Measurements from ENCODE around the gene PATJ. TPM values are rescaled to one million over a fixed set of nuclear protein-coding genes. Genes with fewer than 3 reads are reported as not detected.
"Not testable (repeated sequence)": the region's sequence is repeated elsewhere in the genome, so short reads cannot be mapped to it uniquely, and the experiment has no call there.

PATJ gene
- total and polyA plus RNA-seq, 2 donors (not counting 3 experiments of a cell fraction or from before 2014, with no cell fraction given) = 1.1 to 3.0 TPM

DNA sequence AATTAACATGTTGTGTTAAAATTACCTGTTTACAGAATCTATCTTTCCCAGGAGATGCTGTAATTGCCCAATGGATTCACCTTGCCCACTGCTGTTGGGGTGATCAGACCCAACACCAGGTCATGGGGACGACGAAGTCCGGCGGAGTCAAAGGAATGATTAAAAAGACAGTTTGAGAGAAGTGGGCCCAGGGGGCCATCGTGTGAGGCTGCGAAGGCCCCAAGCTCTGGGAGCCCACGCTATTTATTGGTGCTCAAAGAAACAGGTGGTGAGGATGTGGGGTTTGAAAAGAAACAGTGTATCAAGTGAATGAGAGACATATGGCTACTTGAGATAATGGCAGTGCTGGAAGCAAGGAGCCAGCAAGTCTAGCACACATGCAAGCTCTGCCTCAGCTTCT lies 436.1 kb downstream of the PATJ start:
- DNase-seq (ENCODE audit: low read depth, low spot score) = no peak
- FAIRE-seq = no peak
- dilution Hi-C loops (cut with MboI; ENCODE audit: extremely low pct_ligation_motif_present, low sequenced_read_pairs) (no loop called here), intact Hi-C loops (cut with micrococcal nuclease) (no loop called here)
- CTCF ChIA-PET = no interaction called here
- no peaks in the 10 kb centered on the region for H3K36me3 ChIP-seq (ENCODE audit: control insufficient read depth in 2 of 2, extremely low read depth in 1 of 2, insufficient read depth in 2 of 2, low read length in 2 of 2)
- no TSS peak for BruUV-seq (replicated peaks)
- H3K9me1 ChIP-seq (replicated peaks; ENCODE audit: control insufficient read depth, extremely low read depth, insufficient read depth, low read length) = no peaks in the 10 kb centered on the region
- H3K4me1 ChIP-seq (ENCODE audit: control insufficient read depth, extremely low read depth, insufficient read depth, low read length) = no peaks in the 10 kb centered on the region
- H3K27me3 ChIP-seq (ENCODE audit: control insufficient read depth in 2 of 2, insufficient read depth in 2 of 2, low read length in 2 of 2) = no peaks in the 10 kb centered on the region
- no peak overlapping the region for H3K9ac ChIP-seq (replicated peaks; ENCODE audit: extremely low read depth, insufficient read depth, low read length)
- no peak overlapping the region for H3K4me2 ChIP-seq (ENCODE audit: insufficient read depth, low read length)
- no peaks in the 10 kb centered on the region for H3K9me3 ChIP-seq (replicated peaks; ENCODE audit: control insufficient read depth, insufficient read depth, low read length)
- H3K79me2 ChIP-seq (ENCODE audit: control insufficient read depth, insufficient read depth, low read length) = no peaks in the 10 kb centered on the region
- H3K27ac ChIP-seq (ENCODE audit: insufficient read depth, low read depth, low read length) = no peak overlapping the region
- TF ChIP-seq, protein P1, sequence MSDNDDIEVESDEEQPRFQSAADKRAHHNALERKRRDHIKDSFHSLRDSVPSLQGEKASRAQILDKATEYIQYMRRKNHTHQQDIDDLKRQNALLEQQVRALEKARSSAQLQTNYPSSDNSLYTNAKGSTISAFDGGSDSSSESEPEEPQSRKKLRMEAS (IDR thresholded peaks at IDR 0.05; ENCODE audit: insufficient read depth, insufficient read length) = no peak
- TF ChIP-seq EZH2 (IDR thresholded peaks at IDR 0.05; ENCODE audit: borderline replicate concordance, low read depth, low read length, severe bottlenecking) (no peak), FOS (IDR thresholded peaks at IDR 0.05; ENCODE audit: borderline replicate concordance, insufficient read depth, low read length) (no peak), MYC (IDR thresholded peaks at IDR 0.05; ENCODE audit: low read depth, low read length) (no peak), POLR2AphosphoS5 (IDR thresholded peaks at IDR 0.05; ENCODE audit: insufficient read depth, low read depth, low read length) (no peak), POLR2A (IDR thresholded peaks at IDR 0.05; ENCODE audit: low read depth, low read length) (no peak), GATA2 (IDR thresholded peaks at IDR 0.05; ENCODE audit: insufficient read depth, insufficient read length, low read depth, low read length) (no peak), JUN (IDR thresholded peaks at IDR 0.05; ENCODE audit: borderline replicate concordance, insufficient read depth, insufficient read length, low read depth) (no peak)
- TF ChIP-seq, protein P2, sequence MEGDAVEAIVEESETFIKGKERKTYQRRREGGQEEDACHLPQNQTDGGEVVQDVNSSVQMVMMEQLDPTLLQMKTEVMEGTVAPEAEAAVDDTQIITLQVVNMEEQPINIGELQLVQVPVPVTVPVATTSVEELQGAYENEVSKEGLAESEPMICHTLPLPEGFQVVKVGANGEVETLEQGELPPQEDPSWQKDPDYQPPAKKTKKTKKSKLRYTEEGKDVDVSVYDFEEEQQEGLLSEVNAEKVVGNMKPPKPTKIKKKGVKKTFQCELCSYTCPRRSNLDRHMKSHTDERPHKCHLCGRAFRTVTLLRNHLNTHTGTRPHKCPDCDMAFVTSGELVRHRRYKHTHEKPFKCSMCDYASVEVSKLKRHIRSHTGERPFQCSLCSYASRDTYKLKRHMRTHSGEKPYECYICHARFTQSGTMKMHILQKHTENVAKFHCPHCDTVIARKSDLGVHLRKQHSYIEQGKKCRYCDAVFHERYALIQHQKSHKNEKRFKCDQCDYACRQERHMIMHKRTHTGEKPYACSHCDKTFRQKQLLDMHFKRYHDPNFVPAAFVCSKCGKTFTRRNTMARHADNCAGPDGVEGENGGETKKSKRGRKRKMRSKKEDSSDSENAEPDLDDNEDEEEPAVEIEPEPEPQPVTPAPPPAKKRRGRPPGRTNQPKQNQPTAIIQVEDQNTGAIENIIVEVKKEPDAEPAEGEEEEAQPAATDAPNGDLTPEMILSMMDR (IDR thresholded peaks at IDR 0.05; ENCODE audit: extremely low read depth in 1 of 2, insufficient read depth in 1 of 2, low read depth in 1 of 2, low read length in 2 of 2) = no peak
- H3K4me3 ChIP-seq (replicated peaks in 1 of 3; ENCODE audit: insufficient read depth in 1 of 3, low read depth in 1 of 3, low read length in 3 of 3) = no peak overlapping the region
- H2AFZ ChIP-seq (ENCODE audit: low read depth, low read length) = no peak overlapping the region
- POLR2A ChIA-PET = no interaction called here
- no peaks in the 10 kb centered on the region for H4K20me1 ChIP-seq (replicated peaks; ENCODE audit: control insufficient read depth, extremely low read depth, insufficient read depth, low read length)

DNA sequence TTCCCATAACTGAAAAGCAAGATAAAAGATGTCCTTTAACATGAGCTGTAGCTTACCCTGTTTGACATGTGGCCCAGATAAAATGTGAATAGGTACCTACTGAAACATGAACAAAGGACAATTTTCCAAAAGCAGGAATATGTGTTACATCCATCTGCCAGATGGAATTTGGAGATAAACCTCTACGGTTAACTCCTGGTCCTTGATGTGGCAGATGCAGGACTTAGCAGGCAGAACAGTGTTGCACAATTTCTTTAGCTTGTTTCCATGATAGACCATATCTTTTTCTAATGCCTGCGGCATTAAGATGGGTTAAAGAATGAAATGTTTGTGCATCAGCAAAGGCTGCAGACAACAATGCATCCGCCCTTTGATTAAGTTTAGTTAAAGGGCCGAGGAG lies 437.8 kb downstream of the PATJ start:
- CTCF ChIA-PET = interaction anchor here (0.9 kb wide), 1 partner anchor 36 kb away, joined by 4 read pairs; no protein-coding TSS in a partner anchor
- H3K79me2 ChIP-seq (ENCODE audit: control insufficient read depth, insufficient read depth, low read length); intact Hi-C loops (cut with micrococcal nuclease); H3K9me1 ChIP-seq (replicated peaks; ENCODE audit: control insufficient read depth, extremely low read depth, insufficient read depth, low read length); FAIRE-seq; H3K4me3 ChIP-seq (replicated peaks in 1 of 3; ENCODE audit: insufficient read depth in 1 of 3, low read depth in 1 of 3, low read length in 3 of 3); H3K9me3 ChIP-seq (replicated peaks; ENCODE audit: control insufficient read depth, insufficient read depth, low read length); H3K36me3 ChIP-seq (ENCODE audit: control insufficient read depth in 2 of 2, extremely low read depth in 1 of 2, insufficient read depth in 2 of 2, low read length in 2 of 2); dilution Hi-C loops (cut with MboI; ENCODE audit: extremely low pct_ligation_motif_present, low sequenced_read_pairs); H3K27me3 ChIP-seq (ENCODE audit: control insufficient read depth in 2 of 2, insufficient read depth in 2 of 2, low read length in 2 of 2); H3K27ac ChIP-seq (ENCODE audit: insufficient read depth, low read depth, low read length); DNase-seq (ENCODE audit: low read depth, low spot score); H2AFZ ChIP-seq (ENCODE audit: low read depth, low read length); POLR2A ChIA-PET; H4K20me1 ChIP-seq (replicated peaks; ENCODE audit: control insufficient read depth, extremely low read depth, insufficient read depth, low read length); BruUV-seq (replicated peaks); H3K4me1 ChIP-seq (ENCODE audit: control insufficient read depth, extremely low read depth, insufficient read depth, low read length); H3K4me2 ChIP-seq (ENCODE audit: insufficient read depth, low read length); H3K9ac ChIP-seq (replicated peaks; ENCODE audit: extremely low read depth, insufficient read depth, low read length): not testable (repeated sequence)

Measured in endothelial cell of umbilical vein (primary cell).